Cardiac septum (tissue), 1 donor: ENCODE results near the gene ADM. TPM values are rescaled to one million over a fixed set of nuclear protein-coding genes. Genes with fewer than 3 reads are reported as not detected.

Experiments used
- DNase-seq: peaks from one replicate; pipeline ENCODE4 v3.0.0-alpha.2; 2020; ENCODE audit warnings: low spot score
- intact Hi-C: fragments of 100-400 bp; cut with DNase I; formaldehyde crosslinking; loops from one replicate; pipeline ENCODE4 v1.14.0; 2022
- total RNA-seq: library from RNA; stranded (reverse); fragmentation: NEBNext Ultra II Directional; extraction: Animal tissue kit (Norgen Biotek cat#: 25700); gene quantifications from one replicate; pipeline ENCODE4 v1.2.1, GENCODE V29; 2021
- donor health status: DM: no; HTN: no; CAD: no.

The ADM gene
- total RNA-seq, 1 donor from 2014 or later, result 5.3 TPM

GRCh38 chr11:10351765-10352641 is 47.1 kb downstream of the ADM start:
- intact Hi-C loops, result loop anchor here (5.0 kb wide), 1 partner anchor 40 kb away; no protein-coding TSS in a partner anchor
- DNase-seq, result peak; percentile 78

- no peak for DNase-seq
- intact Hi-C loops, result loop anchor here (5.0 kb wide), 1 partner anchor 41 kb away; no protein-coding TSS in a partner anchor
Measured at GRCh38 chr11:10352921-10353550, 48.2 kb downstream of the ADM start.

- intact Hi-C loops, result loop anchor here (5.0 kb wide), 1 partner anchor 42 kb away; no protein-coding TSS in a partner anchor
- DNase-seq, result no peak
Measured at GRCh38 chr11:10354389-10354788, 49.5 kb downstream of the ADM start.

- intact Hi-C loops, result no loop called here
- DNase-seq, result no peak
Measured at GRCh38 chr11:10355257-10355661, 50.4 kb downstream of the ADM start.

GRCh38 chr11:10356161-10356560 is 51.3 kb downstream of the ADM start:
- no peak for DNase-seq
- intact Hi-C loops, result no loop called here

Other genes starting within 250 kb of the ADM start
- gene SBF2, start 10.9 kb upstream of the ADM start, total RNA-seq, result 27.9 TPM
- gene AMPD3, start 150.2 kb downstream of the ADM start, total RNA-seq, result 3.4 TPM
- gene RNF141, start 236.1 kb downstream of the ADM start, total RNA-seq, result 36.8 TPM